Activated CD4-positive, alpha-beta memory T cell treated with anti-CD3 and anti-CD28 coated beads, Interleukin-2, amount 10 ng/mL, durations not matched to agents 7 days and 5 days (primary cell): Measurements from ENCODE around the gene KRT4. TPM values are rescaled to one million over a fixed set of nuclear protein-coding genes. Genes with fewer than 3 reads are reported as not detected.
"Not testable (repeated sequence)": the region's sequence is repeated elsewhere in the genome, so short reads cannot be mapped to it uniquely, and the experiment has no call there.

Source experiments
- CTCF ChIA-PET: fragments of 350-600 bp; sonication (Branson Sonifier 250); formaldehyde crosslinking; loops from one replicate; lab custom pipeline; 2021; ENCODE audit warnings: antibody characterized with exemption, inconsistent platforms; lab: Charles Lee
- POLR2A ChIA-PET: fragments of 350-600 bp; sonication (Branson Sonifier 250); formaldehyde crosslinking; loops from one replicate; lab custom pipeline; 2021; ENCODE audit warnings: antibody characterized with exemption; lab: Charles Lee
- DNase-seq: peaks from one replicate; pipeline ENCODE4 v3.0.0-alpha.2; 2020
- H3K27ac Mint-ChIP-seq: one replicate; pipeline ENCODE4 v1.8.0; 2021; ENCODE audit warnings: mild to moderate bottlenecking, mixed read lengths
- H3K27me3 Mint-ChIP-seq: one replicate; pipeline ENCODE4 v1.8.0; 2021; ENCODE audit warnings: mixed read lengths
- H3K36me3 Mint-ChIP-seq: one replicate; pipeline ENCODE4 v1.8.0; 2021; ENCODE audit warnings: low read depth, mixed read lengths
- H3K4me1 Mint-ChIP-seq: one replicate; pipeline ENCODE4 v1.8.0; 2021; ENCODE audit warnings: mixed read lengths
- H3K4me3 Mint-ChIP-seq: one replicate; pipeline ENCODE4 v1.8.0; 2021; ENCODE audit warnings: mild to moderate bottlenecking, mixed read lengths
- H3K9me3 Mint-ChIP-seq: one replicate; pipeline ENCODE4 v1.8.0; 2021; ENCODE audit warnings: mixed read lengths
- total RNA-seq, 2 experiments: library from RNA; stranded (reverse); gene quantifications; one replicate each; pipeline ENCODE4 v1.2.3, GENCODE V29; 2021

KRT4 gene
- total RNA-seq, 2 experiments from 2014 or later: not detected

DNA sequence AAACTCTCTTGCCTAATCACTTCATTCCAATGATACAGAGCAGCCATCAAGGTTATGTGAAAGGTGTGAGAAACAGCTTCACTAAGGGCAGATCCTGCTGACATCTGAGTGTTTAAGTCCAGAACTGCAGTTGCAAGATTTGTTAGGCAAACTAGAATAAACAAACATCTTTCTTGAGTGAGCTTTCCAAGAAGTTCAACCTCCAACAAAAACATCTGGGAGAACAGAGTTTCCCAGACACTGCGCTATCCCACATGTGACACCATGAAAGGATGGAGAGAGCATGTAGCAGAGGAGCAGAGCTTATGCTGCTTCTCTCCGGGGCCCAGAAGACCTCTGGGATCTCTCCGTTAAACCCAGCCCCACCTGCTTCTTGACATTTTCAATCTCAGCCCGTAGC, 42.4 kb downstream of the KRT4 start:
- ChIA-PET CTCF (interaction anchor here (0.7 kb wide), 1 partner anchor 109 kb away, joined by 3 read pairs; no protein-coding TSS in a partner anchor), POLR2A (no interaction called here)
- no peaks in the 10 kb centered on the region for H3K9me3 Mint-ChIP-seq
- no peaks in the 10 kb centered on the region for H3K36me3 Mint-ChIP-seq
- DNase-seq: no peak
- H3K27ac Mint-ChIP-seq: no peak overlapping the region
- H3K4me1 Mint-ChIP-seq: no peaks in the 10 kb centered on the region
- H3K4me3 Mint-ChIP-seq: no peak overlapping the region
- H3K27me3 Mint-ChIP-seq: peaks cover 9% of the 10 kb centered on the region

DNA sequence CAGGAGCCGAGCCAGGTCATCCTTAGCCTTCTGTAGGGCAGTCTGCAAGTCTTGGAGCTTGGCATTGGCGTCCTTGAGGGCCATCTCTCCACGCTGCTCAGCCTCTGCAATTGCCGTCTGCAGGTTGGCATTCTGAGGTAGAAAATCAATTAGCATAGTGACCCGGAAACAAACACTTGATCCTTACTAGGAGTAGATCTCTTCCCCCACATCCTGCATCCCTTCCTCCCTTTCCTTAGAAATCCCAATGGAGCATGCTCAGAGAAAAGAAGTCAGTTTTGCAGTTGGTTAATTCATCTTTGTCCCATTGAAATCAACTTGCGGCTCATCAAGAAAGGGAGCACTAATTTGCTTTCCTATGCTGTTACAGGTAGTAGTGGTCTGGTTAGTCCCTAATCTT, 42.8 kb downstream of the KRT4 start:
- Mint-ChIP-seq H3K27me3 (peaks cover 8% of the 10 kb centered on the region), H3K4me1 (no peaks in the 10 kb centered on the region), H3K9me3 (no peaks in the 10 kb centered on the region), H3K4me3 (no peak overlapping the region), H3K36me3 (no peaks in the 10 kb centered on the region), H3K27ac (no peak overlapping the region)
- no peak for DNase-seq
- ChIA-PET CTCF (no interaction called here), POLR2A (no interaction called here)

DNA sequence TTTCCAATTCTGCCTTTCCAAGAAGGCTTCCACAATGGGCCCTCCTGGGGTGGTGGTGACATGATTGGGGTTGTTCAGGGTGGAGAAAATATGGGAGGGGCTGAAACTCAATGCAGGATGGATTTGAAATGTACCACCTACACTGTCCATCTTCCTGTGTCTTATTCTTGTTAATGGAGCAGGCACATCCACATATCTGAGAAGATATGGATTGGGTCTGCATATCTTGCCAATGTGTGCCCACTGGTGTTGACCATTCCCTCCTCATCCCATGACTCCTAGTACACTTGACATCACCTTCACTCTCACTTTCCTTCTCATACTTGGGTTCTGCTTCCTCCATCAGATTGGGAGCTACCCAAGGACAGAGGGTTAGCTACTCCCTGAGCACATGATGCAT, 44.0 kb downstream of the KRT4 start:
- ChIA-PET CTCF (no interaction called here), POLR2A (no interaction called here)
- Mint-ChIP-seq H3K27ac (no peak overlapping the region), H3K4me1 (no peaks in the 10 kb centered on the region), H3K36me3 (no peaks in the 10 kb centered on the region), H3K9me3 (no peaks in the 10 kb centered on the region), H3K27me3 (peaks cover 11% of the 10 kb centered on the region), H3K4me3 (no peak overlapping the region)
- no peak for DNase-seq

DNA sequence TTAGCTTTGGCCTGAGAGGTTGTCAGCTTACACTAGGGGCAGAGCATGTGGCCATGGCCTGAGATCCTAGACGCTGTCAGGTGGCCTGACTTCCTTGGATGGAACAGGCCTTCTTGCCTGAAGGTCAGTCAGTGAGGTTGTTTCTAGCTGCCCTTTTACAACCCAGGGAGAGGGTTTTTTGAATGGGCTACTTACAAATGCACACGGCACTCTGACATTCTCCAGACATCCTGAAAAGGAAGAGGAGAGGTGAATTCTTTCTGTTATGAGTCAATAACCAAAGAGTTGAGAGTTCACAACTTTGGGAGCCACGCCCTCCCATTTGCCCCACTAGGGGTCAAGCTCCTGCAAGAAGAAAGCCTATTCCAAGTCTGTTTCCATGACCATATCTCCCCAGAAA, 44.6 kb downstream of the KRT4 start:
- Mint-ChIP-seq H3K4me3 (no peak overlapping the region), H3K9me3 (no peaks in the 10 kb centered on the region), H3K36me3 (no peaks in the 10 kb centered on the region), H3K27ac (no peak overlapping the region), H3K4me1 (no peaks in the 10 kb centered on the region), H3K27me3 (peaks cover 11% of the 10 kb centered on the region)
- ChIA-PET CTCF (no interaction called here), POLR2A (no interaction called here)
- no peak for DNase-seq

DNA sequence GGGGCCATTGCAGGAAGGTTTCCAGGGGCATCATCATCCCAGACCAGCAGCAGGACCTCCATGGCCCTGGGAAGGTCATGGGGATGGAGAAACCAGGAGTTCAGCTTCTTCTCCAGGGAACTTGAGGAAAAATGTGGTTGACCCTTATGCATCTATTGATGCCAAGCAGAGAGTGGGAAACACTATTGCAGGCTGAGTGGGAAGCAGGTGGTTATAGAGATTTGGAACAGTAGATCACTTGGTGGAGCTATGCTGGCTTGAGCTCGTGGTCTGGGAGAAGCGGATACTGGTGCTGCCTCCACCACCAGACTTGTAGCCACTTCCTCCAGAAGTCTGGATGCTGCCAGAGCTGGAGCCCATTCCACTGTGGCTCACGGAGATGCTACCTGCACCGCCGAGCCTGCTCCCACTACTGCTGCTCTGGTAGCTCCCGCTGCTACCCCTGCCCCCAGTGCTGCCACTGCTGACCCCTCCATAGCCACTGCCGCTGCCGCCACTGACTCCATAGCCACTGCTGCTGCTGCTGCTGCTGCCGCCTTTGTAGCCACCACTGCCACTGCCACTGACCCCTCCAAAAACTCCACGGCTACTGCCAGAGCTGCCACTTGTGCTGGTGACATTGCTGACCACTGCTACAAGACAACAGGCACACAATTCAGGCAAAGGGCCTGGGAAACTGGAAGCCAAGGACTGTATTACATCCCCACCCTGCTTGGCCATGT, 45.3 kb downstream of the KRT4 start:
- H3K27ac Mint-ChIP-seq: no peak overlapping the region
- H3K27me3 Mint-ChIP-seq: peaks cover 11% of the 10 kb centered on the region
- H3K36me3 Mint-ChIP-seq: no peaks in the 10 kb centered on the region
- no peaks in the 10 kb centered on the region for H3K4me1 Mint-ChIP-seq
- no peaks in the 10 kb centered on the region for H3K9me3 Mint-ChIP-seq
- H3K4me3 Mint-ChIP-seq: no peak overlapping the region
- DNase-seq: no peak
- ChIA-PET POLR2A (no interaction called here), CTCF (no interaction called here)

DNA sequence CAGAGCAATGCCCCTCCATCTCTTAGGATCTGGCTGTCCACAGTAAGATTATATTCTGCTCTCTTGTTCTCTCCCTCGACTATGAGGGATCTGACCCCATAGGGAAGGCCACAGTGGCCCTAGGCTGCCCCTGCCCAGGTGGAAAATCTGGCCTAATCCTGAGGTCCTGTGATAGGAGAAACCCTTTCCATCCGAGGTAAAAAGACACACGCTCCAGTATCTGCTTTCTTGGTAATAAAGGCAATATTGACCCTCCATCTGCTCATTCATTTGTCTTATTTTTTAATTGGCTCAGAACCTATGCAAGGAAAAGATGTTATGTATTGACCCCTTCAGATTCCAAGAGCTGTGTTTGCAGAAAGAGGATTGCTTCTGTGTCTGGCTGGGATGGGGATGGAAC, 46.5 kb downstream of the KRT4 start:
- Mint-ChIP-seq H3K9me3 (no peaks in the 10 kb centered on the region), H3K4me3 (no peak overlapping the region), H3K36me3 (no peaks in the 10 kb centered on the region), H3K4me1 (no peaks in the 10 kb centered on the region), H3K27me3 (peaks cover 10% of the 10 kb centered on the region), H3K27ac (no peak overlapping the region)
- ChIA-PET POLR2A (no interaction called here), CTCF (no interaction called here)
- DNase-seq: no peak

DNA sequence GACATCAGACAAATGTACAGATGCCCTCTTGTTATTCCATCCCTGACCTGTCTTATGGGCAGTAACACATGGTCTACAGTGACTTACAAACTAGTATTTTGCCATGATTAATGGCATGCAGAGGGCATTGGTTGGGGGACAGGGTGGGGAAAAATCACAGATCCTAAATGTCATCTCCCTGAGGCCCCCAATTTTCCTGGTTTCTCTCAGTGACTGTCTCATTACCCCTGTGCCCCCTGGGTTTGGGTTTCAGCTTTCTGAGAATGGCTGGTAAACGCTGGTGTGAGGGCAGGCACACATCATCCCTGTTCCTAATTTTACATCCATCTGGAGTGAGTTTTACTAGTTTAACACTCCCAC, 46.9 kb downstream of the KRT4 start:
- DNase-seq: no peak
- no peaks in the 10 kb centered on the region for H3K36me3 Mint-ChIP-seq
- CTCF ChIA-PET: no interaction called here
- no peaks in the 10 kb centered on the region for H3K4me1 Mint-ChIP-seq
- POLR2A ChIA-PET: no interaction called here
- H3K27me3 Mint-ChIP-seq: peaks cover 10% of the 10 kb centered on the region
- no peaks in the 10 kb centered on the region for H3K9me3 Mint-ChIP-seq
- no peak overlapping the region for H3K27ac Mint-ChIP-seq
- no peak overlapping the region for H3K4me3 Mint-ChIP-seq

DNA sequence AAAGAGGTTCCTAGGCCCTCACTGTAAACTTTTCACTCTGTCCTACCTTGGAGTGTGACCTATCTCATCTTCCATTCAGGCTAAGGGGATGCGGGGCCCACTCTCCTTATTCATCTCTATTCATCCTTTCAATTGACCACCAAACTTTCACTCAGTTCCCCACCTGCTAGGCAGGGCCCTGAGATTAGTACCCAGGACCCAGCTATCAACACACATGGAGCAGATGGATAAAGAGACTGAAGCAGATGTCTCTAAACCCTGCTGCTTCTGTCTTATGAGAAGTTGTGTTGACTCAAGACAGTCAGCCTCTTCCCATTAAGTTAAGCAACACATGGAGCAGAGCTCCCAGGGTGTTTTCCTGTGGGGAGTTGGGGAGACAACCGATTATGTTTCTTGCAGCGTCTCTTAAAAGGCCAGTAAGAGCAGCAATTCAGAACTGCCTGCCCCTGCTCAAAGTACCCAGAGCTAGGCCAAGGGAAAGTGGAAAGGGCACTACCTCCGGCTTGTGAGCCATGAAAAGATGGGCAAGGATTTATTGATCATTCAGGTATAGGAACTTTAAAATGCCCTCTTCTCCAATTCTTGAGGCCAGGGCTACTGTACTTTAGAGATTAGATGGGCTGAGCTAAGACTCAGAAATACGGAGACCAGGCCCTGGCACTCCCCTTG, 47.4 kb downstream of the KRT4 start:
- ChIA-PET POLR2A (no interaction called here), CTCF (no interaction called here)
- H3K4me1 Mint-ChIP-seq: no peaks in the 10 kb centered on the region
- peaks cover 10% of the 10 kb centered on the region for H3K27me3 Mint-ChIP-seq
- no peaks in the 10 kb centered on the region for H3K9me3 Mint-ChIP-seq
- no peaks in the 10 kb centered on the region for H3K36me3 Mint-ChIP-seq
- no peak for DNase-seq
- no peak overlapping the region for H3K27ac Mint-ChIP-seq
- H3K4me3 Mint-ChIP-seq: no peak overlapping the region

DNA sequence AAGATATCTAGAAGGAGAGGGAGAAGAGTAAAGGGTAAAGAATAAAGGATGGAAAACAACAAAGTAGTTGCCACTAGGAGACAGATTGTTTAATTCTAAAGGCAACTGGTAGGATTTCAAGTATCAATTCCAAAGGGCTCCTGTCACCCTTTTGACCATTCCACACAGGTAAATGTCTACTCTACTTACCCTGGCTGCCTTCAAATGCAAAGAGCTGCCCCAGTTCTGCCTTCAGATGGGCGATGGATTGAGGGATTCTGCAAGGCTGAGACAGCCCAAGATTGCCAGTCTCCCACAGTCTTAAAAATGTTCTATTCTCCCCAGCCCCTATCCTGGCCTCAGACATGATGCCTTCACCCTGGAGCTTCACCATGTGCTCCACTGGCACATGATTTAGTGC, 48.2 kb downstream of the KRT4 start:
- Mint-ChIP-seq H3K27me3 (peaks cover 7% of the 10 kb centered on the region), H3K4me3 (no peak overlapping the region), H3K4me1 (no peaks in the 10 kb centered on the region), H3K36me3 (no peaks in the 10 kb centered on the region), H3K9me3 (peaks cover 3% of the 10 kb centered on the region), H3K27ac (no peak overlapping the region)
- DNase-seq: no peak
- ChIA-PET CTCF (no interaction called here), POLR2A (no interaction called here)

DNA sequence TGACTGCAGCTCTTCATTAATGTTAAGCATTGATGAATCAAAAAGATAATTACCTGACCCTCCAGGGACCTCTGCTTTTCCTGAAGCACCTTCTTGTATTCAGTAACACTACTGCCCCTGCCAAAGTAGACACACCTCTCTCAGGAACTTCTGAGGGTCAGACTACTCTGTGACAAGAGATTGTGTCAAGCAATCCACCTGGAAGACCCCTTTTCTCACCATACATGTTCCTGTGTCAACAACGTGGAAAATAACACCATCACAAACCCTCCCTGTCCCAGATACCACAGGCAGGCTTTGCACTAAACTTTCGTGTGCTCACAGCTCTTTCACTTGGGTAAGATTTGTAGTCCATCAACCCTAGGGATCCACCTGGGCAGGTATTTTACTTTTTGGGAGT, 49.9 kb downstream of the KRT4 start:
- ChIA-PET CTCF (no interaction called here), POLR2A (no interaction called here)
- peaks cover 7% of the 10 kb centered on the region for H3K27me3 Mint-ChIP-seq
- no peak for DNase-seq
- H3K9me3 Mint-ChIP-seq: peaks cover 4% of the 10 kb centered on the region
- no peak overlapping the region for H3K27ac Mint-ChIP-seq
- no peaks in the 10 kb centered on the region for H3K36me3 Mint-ChIP-seq
- no peaks in the 10 kb centered on the region for H3K4me1 Mint-ChIP-seq
- no peak overlapping the region for H3K4me3 Mint-ChIP-seq

DNA sequence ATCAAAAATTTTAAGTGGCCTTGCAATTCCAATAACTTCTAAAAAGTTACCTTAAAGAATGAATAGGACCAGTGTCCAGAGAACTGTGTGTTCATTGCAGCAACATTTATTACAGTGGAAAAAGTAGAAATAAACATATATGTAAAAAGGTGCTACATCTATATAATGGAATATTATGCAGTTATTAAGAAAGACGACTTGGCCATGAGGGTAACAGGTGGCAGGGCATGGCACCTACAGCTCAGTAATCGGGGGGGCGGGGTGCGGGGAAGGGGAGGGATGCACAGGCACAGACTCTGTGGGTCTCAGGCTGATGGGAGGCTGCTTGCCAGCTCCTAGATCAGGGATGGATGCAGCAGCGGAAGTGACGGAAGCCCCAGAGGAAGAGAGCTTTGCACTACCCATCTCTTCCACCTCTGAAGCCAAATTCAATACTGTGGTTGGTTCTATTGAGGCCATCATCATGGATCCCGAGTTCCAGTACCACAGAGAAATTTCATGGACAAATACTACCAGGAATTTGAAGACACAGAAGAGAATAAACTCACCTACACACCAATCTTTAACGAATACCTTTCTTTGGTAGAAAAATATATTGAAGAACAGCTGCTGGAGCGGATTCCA, 50.8 kb downstream of the KRT4 start:
- POLR2A ChIA-PET: no interaction called here
- Mint-ChIP-seq H3K9me3 (peaks cover 4% of the 10 kb centered on the region), H3K27ac (no peak overlapping the region), H3K4me3 (no peak overlapping the region), H3K4me1 (no peaks in the 10 kb centered on the region), H3K36me3 (no peaks in the 10 kb centered on the region), H3K27me3 (peaks cover 11% of the 10 kb centered on the region)
- DNase-seq: no peak
- CTCF ChIA-PET: no interaction called here

DNA sequence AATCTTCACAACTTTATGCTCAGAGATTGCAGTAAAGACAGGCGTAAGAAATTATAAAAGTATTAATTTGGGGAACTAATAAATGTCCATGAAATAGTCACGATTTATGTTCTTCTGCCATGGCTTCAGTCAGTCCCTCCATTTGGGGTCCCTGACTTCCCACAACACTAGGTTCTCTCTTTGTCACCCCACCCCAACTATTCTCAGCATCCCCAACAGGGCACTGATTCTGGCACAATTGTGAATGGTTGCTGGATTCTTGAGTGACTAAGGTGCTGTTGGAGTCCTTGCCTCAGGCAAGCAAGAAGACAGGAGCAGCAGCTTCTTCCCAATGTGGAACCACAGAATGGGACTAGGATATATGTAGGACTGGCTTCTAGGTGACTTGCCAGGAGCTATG, 52.1 kb downstream of the KRT4 start:
- CTCF ChIA-PET: no interaction called here
- H3K27me3 Mint-ChIP-seq: peaks cover 11% of the 10 kb centered on the region
- no peaks in the 10 kb centered on the region for H3K36me3 Mint-ChIP-seq
- POLR2A ChIA-PET: no interaction called here
- peaks cover 4% of the 10 kb centered on the region for H3K9me3 Mint-ChIP-seq
- H3K4me1 Mint-ChIP-seq: no peaks in the 10 kb centered on the region
- no peak overlapping the region for H3K4me3 Mint-ChIP-seq
- H3K27ac Mint-ChIP-seq: no peak overlapping the region
- DNase-seq: no peak

DNA sequence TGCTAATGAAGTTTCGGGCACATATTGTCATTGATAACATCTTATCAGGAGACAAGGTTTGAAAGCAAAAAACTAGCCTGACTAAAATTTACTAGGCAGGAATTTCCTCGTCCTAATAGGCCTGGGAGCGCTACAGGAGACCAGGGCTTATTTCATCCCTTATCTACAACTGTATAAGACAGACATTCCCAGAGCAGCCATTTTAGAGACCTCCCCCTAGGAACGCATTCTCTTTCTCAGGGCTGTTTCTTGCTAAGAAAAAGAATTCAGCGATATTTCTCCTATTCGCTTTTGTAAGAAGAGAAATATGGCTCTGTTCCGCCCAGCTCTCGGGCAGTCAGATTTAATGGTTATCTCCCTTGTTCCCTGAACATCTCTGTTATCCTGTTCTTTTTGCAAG, 52.7 kb downstream of the KRT4 start:
- CTCF ChIA-PET, POLR2A ChIA-PET, H3K36me3 Mint-ChIP-seq: not testable (repeated sequence)

More for the DNA sequence above, 52.7 kb downstream of the KRT4 start:
- H3K9me3 Mint-ChIP-seq, DNase-seq, H3K4me3 Mint-ChIP-seq, H3K4me1 Mint-ChIP-seq, H3K27ac Mint-ChIP-seq: not testable (repeated sequence)
- H3K27me3 Mint-ChIP-seq: peaks cover 11% of the 10 kb centered on the region
